ENCODE data around the gene MTUS2.

- TF ChIP-seq, protein P1, sequence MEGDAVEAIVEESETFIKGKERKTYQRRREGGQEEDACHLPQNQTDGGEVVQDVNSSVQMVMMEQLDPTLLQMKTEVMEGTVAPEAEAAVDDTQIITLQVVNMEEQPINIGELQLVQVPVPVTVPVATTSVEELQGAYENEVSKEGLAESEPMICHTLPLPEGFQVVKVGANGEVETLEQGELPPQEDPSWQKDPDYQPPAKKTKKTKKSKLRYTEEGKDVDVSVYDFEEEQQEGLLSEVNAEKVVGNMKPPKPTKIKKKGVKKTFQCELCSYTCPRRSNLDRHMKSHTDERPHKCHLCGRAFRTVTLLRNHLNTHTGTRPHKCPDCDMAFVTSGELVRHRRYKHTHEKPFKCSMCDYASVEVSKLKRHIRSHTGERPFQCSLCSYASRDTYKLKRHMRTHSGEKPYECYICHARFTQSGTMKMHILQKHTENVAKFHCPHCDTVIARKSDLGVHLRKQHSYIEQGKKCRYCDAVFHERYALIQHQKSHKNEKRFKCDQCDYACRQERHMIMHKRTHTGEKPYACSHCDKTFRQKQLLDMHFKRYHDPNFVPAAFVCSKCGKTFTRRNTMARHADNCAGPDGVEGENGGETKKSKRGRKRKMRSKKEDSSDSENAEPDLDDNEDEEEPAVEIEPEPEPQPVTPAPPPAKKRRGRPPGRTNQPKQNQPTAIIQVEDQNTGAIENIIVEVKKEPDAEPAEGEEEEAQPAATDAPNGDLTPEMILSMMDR (IDR thresholded peaks at IDR 0.05; ENCODE audit: low read depth, low read length): no peak
- TF ChIP-seq POLR2A (IDR thresholded peaks at IDR 0.05; ENCODE audit: extremely low read depth, insufficient read length) (no peak), MAX (IDR thresholded peaks at IDR 0.05; ENCODE audit: low read depth, low read length) (no peak)
Measured at GRCh38 chr13:29028868-29029267, 208.7 kb downstream of the MTUS2 start.
